Bronchial epithelial cell (primary cell): ENCODE measurements around the gene SH2B3. TPM values are rescaled to one million over a fixed set of nuclear protein-coding genes. Genes with fewer than 3 reads are reported as not detected.

Experiments
- DNase-seq: peaks from one replicate; pipeline ENCODE4 v3.0.0-alpha.2; 2010; ENCODE audit warnings: low read depth
- FAIRE-seq: peaks from 2 replicates; lab custom pipeline; 2011; peaks lifted over from hg19 to GRCh38; lab: Jason Lieb, UNC
- H3K27me3 ChIP-seq: 2 replicates; pipeline ENCODE4 v1.5.1; 2011; ENCODE audit warnings: low read length; ENCODE audit not compliant: control insufficient read depth, insufficient read depth
- H3K36me3 ChIP-seq: 2 replicates; pipeline ENCODE4 v1.5.1; 2011; ENCODE audit warnings: low read length; ENCODE audit not compliant: control insufficient read depth, insufficient read depth
- H3K4me3 ChIP-seq: 2 replicates; pipeline ENCODE4 v1.5.1; 2011; ENCODE audit warnings: mild to moderate bottlenecking, low read depth, low read length, control low read depth
- CTCF ChIP-seq: IDR thresholded peaks from 2 replicates; pipeline ENCODE4 v1.5.1; 2011; ENCODE audit warnings: mild to moderate bottlenecking, moderate library complexity, low read length, control low read depth, inconsistent platforms; ENCODE audit not compliant: insufficient read depth, severe bottlenecking
- total RNA-seq: library from RNA; depleted of rRNA; stranded (reverse); fragments of >200 nt; gene quantifications from 2 replicates; pipeline ENCODE4 v1.2.1, GENCODE V29; 2014

Gene SH2B3
- total RNA-seq, 1 donor from 2014 or later = 2.4 TPM

- no peak for TF ChIP-seq CTCF
- FAIRE-seq (no peak), DNase-seq (no peak)
- H3K36me3 ChIP-seq = peaks cover 29% of the 10 kb centered on the region
- H3K27me3 ChIP-seq = no peaks in the 10 kb centered on the region
- H3K4me3 ChIP-seq = no peak overlapping the region
These were observed 47.6 kb downstream of the SH2B3 start for GRCh38 chr12:111453071-111453989.

- H3K36me3 ChIP-seq = peaks cover 29% of the 10 kb centered on the region
- no peak overlapping the region for H3K4me3 ChIP-seq
- FAIRE-seq = no peak
- no peaks in the 10 kb centered on the region for H3K27me3 ChIP-seq
- no peak for DNase-seq
- no peak for TF ChIP-seq CTCF
These were observed 48.6 kb downstream of the SH2B3 start for GRCh38 chr12:111454311-111454710.

- no peaks in the 10 kb centered on the region for H3K27me3 ChIP-seq
- H3K36me3 ChIP-seq = peaks cover 27% of the 10 kb centered on the region
- no peak for TF ChIP-seq CTCF
- H3K4me3 ChIP-seq = no peak overlapping the region
- DNase-seq = no peak
- FAIRE-seq = no peak
These were observed 49.2 kb downstream of the SH2B3 start for GRCh38 chr12:111454716-111455447.

- Histone ChIP-seq H3K4me3 (no peak overlapping the region), H3K36me3 (peaks cover 26% of the 10 kb centered on the region)
These were observed 50.0 kb downstream of the SH2B3 start for GRCh38 chr12:111455448-111456320.

GRCh38 chr12:111457071-111457470 lies 51.3 kb downstream of the SH2B3 start:
- Histone ChIP-seq H3K4me3 (no peak overlapping the region), H3K36me3 (peaks cover 25% of the 10 kb centered on the region), H3K27me3 (no peaks in the 10 kb centered on the region)
- DNase-seq (no peak), FAIRE-seq (no peak)
- TF ChIP-seq CTCF = no peak

More at GRCh38 chr12:111455448-111456320, 50.0 kb downstream of the SH2B3 start:
- no peak for DNase-seq
- H3K27me3 ChIP-seq = no peaks in the 10 kb centered on the region
- no peak for TF ChIP-seq CTCF
- no peak for FAIRE-seq
